Body of pancreas (tissue), 4 donors: ENCODE measurements around the gene C20orf202. TPM values are rescaled to one million over a fixed set of nuclear protein-coding genes. Genes with fewer than 3 reads are reported as not detected.
"Not testable (repeated sequence)": the region's sequence is repeated elsewhere in the genome, so short reads cannot be mapped to it uniquely, and the experiment has no call there.

Source experiments
- ATAC-seq: fragments of 150-250 bp; one replicate; pipeline ENCODE4 v1.9.1; 2016
- DNase-seq, 4 donors: peaks; one replicate each; pipeline ENCODE4 v3.0.0-alpha.2; 2019
- H3K27ac ChIP-seq, 4 donors: fragments of 200-600 bp; sonication (generic); 1 replicate in 3 of 4; 2 replicates in 1 of 4; pipeline versions ENCODE4 v1.5.1 to v1.6.1; 2016 to 2019; ENCODE audit warnings: mild to moderate bottlenecking in 1 of 4, mixed read lengths in 1 of 4, moderate library complexity in 1 of 4
- H3K27me3 ChIP-seq, 2 donors: fragments of 200-600 bp; sonication (generic); one replicate each; pipeline ENCODE4 v1.6.0; 2016; ENCODE audit warnings: mild to moderate bottlenecking in 1 of 2
- H3K36me3 ChIP-seq, 2 donors: fragments of 200-600 bp; sonication (generic); replicated peaks in 1 of 2; 2 replicates each; pipeline ENCODE4 v1.5.1; 2016; ENCODE audit warnings: low read depth in 2 of 2; ENCODE audit not compliant: insufficient read depth in 1 of 2
- H3K4me1 ChIP-seq: fragments of 200-600 bp; sonication (generic); one replicate; pipeline ENCODE4 v1.6.0; 2016
- H3K4me3 ChIP-seq, 2 donors: fragments of 200-600 bp; sonication (generic); 1 replicate in 1 of 2; 2 replicates in 1 of 2; pipeline ENCODE4 v1.5.1; 2016 to 2019
- H3K9me3 ChIP-seq, 3 donors: fragments of 200-600 bp; sonication (generic); 1 replicate in 2 of 3; 2 replicates in 1 of 3; pipeline ENCODE4 v1.5.1; 2016
- POLR2A ChIP-seq, 3 donors: fragments of 450-650 bp; IDR thresholded peaks; one replicate each; pipeline ENCODE4 v1.6.1; 2016; ENCODE audit warnings: antibody characterized with exemption in 3 of 3, mild to moderate bottlenecking in 2 of 3
- WGBS, 2 donors: methylation state at CpG; one replicate each; pipeline ENCODE4 v1.1.5; 2017; 5-methylcytosine and 5-hydroxymethylcytosine counted together
- intact Hi-C: fragments of 100-400 bp; cut with DNase I; formaldehyde crosslinking; loops from one replicate; pipeline ENCODE4 v1.15.1; 2023
- total RNA-seq, 2 donors: library from RNA; depleted of rRNA; stranded (reverse); fragments of >200 nt; gene quantifications; one replicate each; pipeline ENCODE4 v1.1.0, GENCODE V29; 2016
- TF ChIP-seq, protein P1 (sequence below), 7 experiments: fragments of 450-650 bp in 4 of 7; fragments of 200-600 bp in 3 of 7; sonication (generic) in 3 of 7; IDR thresholded peaks; one replicate each; pipeline ENCODE4 v1.5.1; 2016 to 2019; ENCODE audit warnings: antibody characterized with exemption in 7 of 7

The C20orf202 gene
- total RNA-seq, 2 donors from 2014 or later: not detected

GRCh38 chr20:1214838-1215261, 11.6 kb downstream of the C20orf202 start:
- TF ChIP-seq, protein P1, sequence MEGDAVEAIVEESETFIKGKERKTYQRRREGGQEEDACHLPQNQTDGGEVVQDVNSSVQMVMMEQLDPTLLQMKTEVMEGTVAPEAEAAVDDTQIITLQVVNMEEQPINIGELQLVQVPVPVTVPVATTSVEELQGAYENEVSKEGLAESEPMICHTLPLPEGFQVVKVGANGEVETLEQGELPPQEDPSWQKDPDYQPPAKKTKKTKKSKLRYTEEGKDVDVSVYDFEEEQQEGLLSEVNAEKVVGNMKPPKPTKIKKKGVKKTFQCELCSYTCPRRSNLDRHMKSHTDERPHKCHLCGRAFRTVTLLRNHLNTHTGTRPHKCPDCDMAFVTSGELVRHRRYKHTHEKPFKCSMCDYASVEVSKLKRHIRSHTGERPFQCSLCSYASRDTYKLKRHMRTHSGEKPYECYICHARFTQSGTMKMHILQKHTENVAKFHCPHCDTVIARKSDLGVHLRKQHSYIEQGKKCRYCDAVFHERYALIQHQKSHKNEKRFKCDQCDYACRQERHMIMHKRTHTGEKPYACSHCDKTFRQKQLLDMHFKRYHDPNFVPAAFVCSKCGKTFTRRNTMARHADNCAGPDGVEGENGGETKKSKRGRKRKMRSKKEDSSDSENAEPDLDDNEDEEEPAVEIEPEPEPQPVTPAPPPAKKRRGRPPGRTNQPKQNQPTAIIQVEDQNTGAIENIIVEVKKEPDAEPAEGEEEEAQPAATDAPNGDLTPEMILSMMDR (IDR thresholded peaks at IDR 0.05): no peak
- TF ChIP-seq POLR2A (IDR thresholded peaks at IDR 0.05): no peak
- DNase-seq (no peak), ATAC-seq (no peak)
- Histone ChIP-seq H3K4me1 (no peaks in the 10 kb centered on the region), H3K9me3 (no peaks in the 10 kb centered on the region), H3K4me3 (no peak overlapping the region), H3K27me3 (peaks cover 0 to 3% of the 10 kb centered on the region in 2 donors), H3K27ac (no peak overlapping the region), H3K36me3 (no peaks in the 10 kb centered on the region)
- intact Hi-C loops: no loop called here
- 54 to 58% methylated on average over 4 of the region's 4 CpGs for WGBS, 2 donors

- peaks cover 0 to 3% of the 10 kb centered on the region in 2 donors for H3K27me3 ChIP-seq
- 61 to 70% methylated on average over 11 of the region's 11 CpGs for WGBS, 2 donors
- intact Hi-C loops: no loop called here
- TF ChIP-seq POLR2A (IDR thresholded peaks at IDR 0.05): no peak
- TF ChIP-seq, protein P1 (IDR thresholded peaks at IDR 0.05): no peak
- no peaks in the 10 kb centered on the region for H3K4me1 ChIP-seq
- H3K9me3 ChIP-seq: no peaks in the 10 kb centered on the region
- H3K27ac ChIP-seq: no peak overlapping the region
- H3K4me3 ChIP-seq: no peak overlapping the region
- H3K36me3 ChIP-seq: no peaks in the 10 kb centered on the region
- ATAC-seq: no peak
- no peak for DNase-seq
These were observed 12.3 kb downstream of the C20orf202 start for GRCh38 chr20:1215386-1216170.

DNA sequence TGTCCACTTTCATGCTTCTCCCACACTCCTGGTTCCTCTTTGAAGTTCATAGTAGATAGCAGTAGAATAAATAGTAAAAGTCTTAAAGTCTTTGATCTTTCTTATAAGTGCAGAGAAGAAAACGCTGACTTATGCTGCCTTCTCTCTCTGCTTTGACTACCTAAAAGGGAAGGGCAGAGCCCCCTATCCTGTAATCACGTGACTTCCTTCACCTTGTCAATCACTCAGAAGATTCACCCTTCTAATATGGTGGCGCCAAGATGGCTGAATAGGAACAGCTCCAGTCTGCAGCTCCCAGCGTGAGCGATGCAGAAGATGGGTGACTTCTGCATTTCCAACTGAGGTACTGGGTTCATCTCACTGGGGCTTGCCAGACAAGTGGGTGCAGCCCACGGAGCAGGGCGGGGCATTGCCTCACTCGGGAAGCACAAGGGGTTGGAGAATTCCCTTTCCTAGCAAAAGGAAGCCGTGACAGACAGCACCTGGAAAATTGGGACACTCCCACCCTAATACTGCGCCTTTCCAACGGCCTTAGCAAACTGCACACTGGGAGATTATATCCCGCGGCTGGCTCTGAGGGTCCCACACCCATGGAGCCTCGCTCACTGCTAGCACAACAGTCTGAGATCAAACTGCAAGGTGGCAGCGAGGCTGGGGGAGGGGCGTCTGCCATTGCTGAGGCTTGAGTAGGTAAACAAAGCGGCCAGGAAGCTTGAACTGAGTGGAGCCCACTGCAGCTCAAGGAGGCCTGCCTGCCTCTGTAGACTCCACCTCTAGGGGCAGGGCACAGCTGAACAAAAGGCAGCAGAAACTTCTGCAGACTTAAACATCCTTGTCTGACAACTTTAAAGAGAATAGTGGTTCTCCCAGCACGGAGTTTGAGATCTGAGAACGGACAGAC, 13.5 kb downstream of the C20orf202 start:
- ATAC-seq, intact Hi-C loops, H3K4me1 ChIP-seq, H3K27me3 ChIP-seq, H3K27ac ChIP-seq, H3K4me3 ChIP-seq, H3K9me3 ChIP-seq, H3K36me3 ChIP-seq, DNase-seq: not testable (repeated sequence)
- WGBS, 2 donors: 54 to 62% methylated on average over 11 to 18 of the region's 19 CpGs

DNA sequence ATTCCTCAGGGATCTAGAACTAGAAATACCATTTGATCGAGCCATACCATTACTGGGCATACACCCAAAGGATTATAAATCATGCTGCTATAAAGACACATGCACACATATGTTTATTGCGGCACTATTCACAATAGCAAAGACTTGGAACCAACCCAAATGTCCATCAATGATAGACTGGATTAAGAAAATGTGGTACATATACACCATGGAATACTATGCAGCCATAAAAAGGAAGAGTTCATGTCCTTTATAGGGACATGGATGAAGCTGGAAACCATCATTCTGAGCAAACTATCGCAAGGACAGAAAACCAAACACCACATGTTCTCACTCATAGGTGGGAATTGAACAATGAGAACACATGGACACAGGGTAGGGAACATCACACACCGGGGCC, 19.5 kb downstream of the C20orf202 start:
- H3K27me3 ChIP-seq, DNase-seq, H3K27ac ChIP-seq, H3K36me3 ChIP-seq, H3K9me3 ChIP-seq, intact Hi-C loops, H3K4me3 ChIP-seq, ATAC-seq: not testable (repeated sequence)
- peaks cover 12% of the 10 kb centered on the region for H3K4me1 ChIP-seq
- 85 to 87% methylated on average over 3 to 4 of the region's 4 CpGs for WGBS, 2 donors

GRCh38 chr20:1224205-1224890, 21.1 kb downstream of the C20orf202 start:
- no peak for ATAC-seq
- no peaks in the 10 kb centered on the region for H3K9me3 ChIP-seq
- 83 to 84% methylated on average over 20 of the region's 20 CpGs for WGBS, 2 donors
- no peak overlapping the region for H3K27ac ChIP-seq
- intact Hi-C loops: no loop called here
- peaks cover 12% of the 10 kb centered on the region for H3K4me1 ChIP-seq
- DNase-seq: no peak
- peaks cover 0 to 5% of the 10 kb centered on the region in 2 donors for H3K27me3 ChIP-seq
- H3K36me3 ChIP-seq: no peaks in the 10 kb centered on the region
- TF ChIP-seq, protein P1 (IDR thresholded peaks at IDR 0.05): no peak
- no peak for TF ChIP-seq POLR2A (IDR thresholded peaks at IDR 0.05)
- no peak overlapping the region for H3K4me3 ChIP-seq
